Tibial artery (tissue), 4 donors: ENCODE measurements around the gene ZACN.

ENCODE experiments used
- DNase-seq, 2 donors: peaks; one replicate each; pipeline ENCODE4 v3.0.0-alpha.2; 2019
- H3K27ac ChIP-seq, 2 donors: fragments of 200-600 bp; sonication (generic) in 1 of 2; 1 replicate in 1 of 2; 2 replicates in 1 of 2; pipeline ENCODE4 v1.5.1; 2018 to 2019; ENCODE audit warnings: mild to moderate bottlenecking in 1 of 2
- H3K27me3 ChIP-seq, 2 donors: fragments of 200-600 bp; sonication (generic) in 1 of 2; one replicate each; pipeline versions ENCODE4 v1.5.1 to v1.6.0; 2016 to 2019
- H3K36me3 ChIP-seq, 3 donors: fragments of 200-600 bp; sonication (generic) in 2 of 3; one replicate each; pipeline ENCODE4 v1.5.1; 2016 to 2019; ENCODE audit warnings: mild to moderate bottlenecking in 2 of 3
- H3K4me1 ChIP-seq, 4 donors: fragments of 200-600 bp; sonication (generic) in 2 of 4; 1 replicate in 3 of 4; 2 replicates in 1 of 4; pipeline ENCODE4 v1.5.1; 2016 to 2019
- H3K4me3 ChIP-seq, 2 donors: fragments of 200-600 bp; sonication (generic) in 1 of 2; 1 replicate in 1 of 2; 2 replicates in 1 of 2; pipeline ENCODE4 v1.5.1; 2018 to 2019; ENCODE audit warnings: mild to moderate bottlenecking in 2 of 2
- H3K9me3 ChIP-seq, 3 donors: fragments of 200-600 bp; sonication (generic) in 1 of 3; one replicate each; pipeline ENCODE4 v1.5.1; 2016 to 2019
- intact Hi-C: fragments of 100-400 bp; cut with DNase I; formaldehyde crosslinking; loops from one replicate; pipeline ENCODE4 v1.15.0; 2023; ENCODE audit warnings: low total_unique reads
- TF ChIP-seq, protein P1 (sequence below), 2 experiments: fragments of 200-600 bp in 1 of 2; fragments of 450-650 bp in 1 of 2; IDR thresholded peaks; one replicate each; pipeline ENCODE4 v1.5.1; 2017 to 2019; ENCODE audit warnings: antibody characterized with exemption in 2 of 2, mild to moderate bottlenecking in 1 of 2, moderate library complexity in 1 of 2

The ZACN gene

DNA sequence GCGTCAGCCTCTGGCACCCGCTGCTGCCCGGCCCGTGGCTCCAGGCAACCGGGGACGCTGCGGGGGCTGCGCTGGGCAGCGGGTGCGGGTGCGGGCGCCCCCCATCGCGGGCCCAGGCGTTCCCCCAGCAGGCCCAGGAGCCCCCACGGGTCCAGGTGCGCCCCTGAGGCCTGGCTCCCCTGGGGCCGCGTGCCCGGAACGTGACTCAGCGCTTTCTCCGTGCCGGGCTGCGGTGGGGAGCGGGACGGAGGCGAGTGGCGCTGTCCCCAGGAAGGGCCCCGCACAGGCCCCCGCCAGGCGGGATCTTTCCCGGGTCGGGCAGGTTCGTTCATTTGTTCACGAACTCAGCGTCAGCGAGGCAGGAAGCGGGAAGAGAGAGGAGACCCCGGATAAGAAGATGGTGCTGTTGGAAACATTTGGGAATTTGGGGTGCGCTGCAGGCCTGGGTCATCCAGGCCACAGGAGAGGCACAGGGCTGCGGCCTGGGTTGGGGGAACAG, 43.0 kb downstream of the ZACN start:
- Histone ChIP-seq H3K4me3 (peak overlapping the region; percentile 39 to 55), H3K36me3 (no peaks in the 10 kb centered on the region)

DNA sequence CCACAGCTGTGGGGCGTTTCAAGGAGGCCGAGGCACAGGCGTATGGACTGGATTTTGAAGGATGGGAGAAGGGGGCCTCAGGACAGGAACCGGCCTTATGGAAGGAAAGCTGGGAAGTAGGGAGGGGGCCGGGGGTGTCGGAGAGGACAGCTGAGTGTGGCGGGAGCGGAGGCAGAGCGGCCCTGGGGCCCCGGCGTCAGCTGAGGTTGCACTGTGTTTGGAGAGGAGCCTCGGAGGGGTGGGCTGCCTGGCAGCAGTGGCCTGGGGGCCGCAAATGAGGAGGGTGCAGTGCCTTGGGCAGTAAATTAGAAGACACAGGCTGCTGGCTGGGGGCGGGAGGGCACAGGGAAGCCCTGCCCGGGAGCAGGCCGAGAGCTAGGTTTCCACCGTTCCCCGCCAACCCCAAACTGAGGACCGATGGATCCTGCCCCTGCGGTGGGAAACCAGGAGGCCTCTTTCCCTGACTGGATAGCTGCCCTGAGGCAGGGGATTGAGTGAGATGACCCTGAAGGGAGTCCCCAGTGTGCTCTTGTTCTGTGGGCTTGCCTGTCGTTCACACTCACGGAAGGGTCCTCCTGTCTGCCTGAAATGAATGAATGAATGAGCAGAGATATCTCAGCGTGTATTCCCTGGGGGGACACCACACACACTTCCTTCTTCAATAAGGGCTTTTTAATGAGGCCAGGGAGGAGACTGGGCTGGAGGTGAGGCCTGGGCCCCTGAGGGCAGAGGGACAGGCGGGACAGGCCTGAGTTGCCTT, 43.6 kb downstream of the ZACN start:
- no peaks in the 10 kb centered on the region for H3K9me3 ChIP-seq
- DNase-seq: no peak
- peaks cover 0 to 37% of the 10 kb centered on the region in 2 donors for H3K27me3 ChIP-seq
- H3K36me3 ChIP-seq: no peaks in the 10 kb centered on the region
- intact Hi-C loops: no loop called here
- peaks cover 0 to 11% (median 10%) of the 10 kb centered on the region in 4 donors for H3K4me1 ChIP-seq
- TF ChIP-seq, protein P1, sequence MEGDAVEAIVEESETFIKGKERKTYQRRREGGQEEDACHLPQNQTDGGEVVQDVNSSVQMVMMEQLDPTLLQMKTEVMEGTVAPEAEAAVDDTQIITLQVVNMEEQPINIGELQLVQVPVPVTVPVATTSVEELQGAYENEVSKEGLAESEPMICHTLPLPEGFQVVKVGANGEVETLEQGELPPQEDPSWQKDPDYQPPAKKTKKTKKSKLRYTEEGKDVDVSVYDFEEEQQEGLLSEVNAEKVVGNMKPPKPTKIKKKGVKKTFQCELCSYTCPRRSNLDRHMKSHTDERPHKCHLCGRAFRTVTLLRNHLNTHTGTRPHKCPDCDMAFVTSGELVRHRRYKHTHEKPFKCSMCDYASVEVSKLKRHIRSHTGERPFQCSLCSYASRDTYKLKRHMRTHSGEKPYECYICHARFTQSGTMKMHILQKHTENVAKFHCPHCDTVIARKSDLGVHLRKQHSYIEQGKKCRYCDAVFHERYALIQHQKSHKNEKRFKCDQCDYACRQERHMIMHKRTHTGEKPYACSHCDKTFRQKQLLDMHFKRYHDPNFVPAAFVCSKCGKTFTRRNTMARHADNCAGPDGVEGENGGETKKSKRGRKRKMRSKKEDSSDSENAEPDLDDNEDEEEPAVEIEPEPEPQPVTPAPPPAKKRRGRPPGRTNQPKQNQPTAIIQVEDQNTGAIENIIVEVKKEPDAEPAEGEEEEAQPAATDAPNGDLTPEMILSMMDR (IDR thresholded peaks at IDR 0.05): no peak
- H3K4me3 ChIP-seq: no peak overlapping the region
- H3K27ac ChIP-seq: no peak overlapping the region

More for the DNA sequence above, 43.0 kb downstream of the ZACN start:
- Histone ChIP-seq H3K27ac (peak overlapping the region; percentile 5 to 17), H3K27me3 (peaks cover 0 to 37% of the 10 kb centered on the region in 2 donors), H3K9me3 (no peaks in the 10 kb centered on the region), H3K4me1 (peaks cover 0 to 11% (median 10%) of the 10 kb centered on the region in 4 donors)
- TF ChIP-seq, protein P1 (IDR thresholded peaks at IDR 0.05): no peak
- DNase-seq: no peak
- intact Hi-C loops: loop anchor here (2.0 kb wide), 1 partner anchor 159 kb away; no protein-coding TSS in a partner anchor

DNA sequence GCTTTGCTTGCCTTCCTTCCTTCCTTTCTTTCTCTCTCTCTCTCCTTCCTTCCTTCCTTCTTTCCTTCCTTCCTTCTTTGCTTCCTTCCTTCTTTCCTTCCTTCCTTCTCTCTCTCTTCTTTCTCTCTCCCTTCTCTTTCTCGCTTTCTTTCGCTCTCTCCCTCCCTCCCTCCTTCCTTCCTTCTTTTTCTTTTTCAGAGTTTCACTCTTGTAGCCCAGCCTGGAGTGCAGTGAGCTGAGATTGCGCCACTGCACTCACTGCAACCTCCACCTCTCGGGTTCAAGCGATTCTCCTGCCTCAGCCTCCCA, 44.2 kb downstream of the ZACN start:
- Histone ChIP-seq H3K9me3 (no peaks in the 10 kb centered on the region), H3K4me3 (no peak overlapping the region), H3K27ac (no peak overlapping the region), H3K4me1 (peaks cover 0 to 11% (median 10%) of the 10 kb centered on the region in 4 donors), H3K36me3 (no peaks in the 10 kb centered on the region), H3K27me3 (peaks cover 0 to 37% of the 10 kb centered on the region in 2 donors)
- TF ChIP-seq, protein P1 (IDR thresholded peaks at IDR 0.05): no peak
- intact Hi-C loops: no loop called here
- DNase-seq: no peak

DNA sequence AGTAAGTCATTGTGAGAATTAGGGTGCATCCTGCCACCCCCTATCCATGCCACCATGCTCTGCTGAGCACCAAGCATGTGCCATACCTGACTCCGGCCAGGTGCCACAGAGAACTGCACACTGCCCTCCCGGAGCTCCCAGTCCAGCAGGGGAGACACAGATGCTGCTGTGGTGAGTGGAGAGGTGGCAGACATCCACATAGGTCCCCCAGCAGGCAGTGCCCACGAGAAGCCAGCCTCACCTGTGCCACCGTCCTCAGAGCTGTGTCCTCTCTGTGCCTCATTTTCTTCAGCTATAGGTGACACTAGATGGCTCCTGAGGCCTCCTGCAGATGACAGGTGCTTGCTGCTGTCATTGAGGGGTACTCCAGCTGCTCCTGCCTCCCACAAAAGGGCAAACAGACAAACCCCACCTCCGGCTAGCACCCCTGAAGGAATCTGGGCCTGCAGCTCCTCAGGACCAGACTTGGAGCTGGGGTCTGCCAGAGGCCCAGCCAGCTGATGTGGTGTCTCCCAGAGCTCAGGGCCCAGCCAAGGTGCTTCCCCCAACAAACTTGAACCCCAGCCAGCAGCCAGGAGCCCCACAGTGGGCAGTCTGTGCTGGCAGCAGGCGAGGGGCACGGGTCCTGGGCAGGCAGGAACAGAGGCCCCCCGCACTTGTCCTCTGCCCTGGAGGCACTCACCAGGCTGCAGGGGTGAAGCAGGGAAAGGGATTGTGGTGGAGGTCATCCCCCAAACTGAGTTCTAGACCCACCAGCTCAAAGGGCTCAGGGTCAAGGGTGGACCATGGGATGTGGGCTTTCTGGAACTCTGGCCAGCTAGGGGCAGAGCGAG, 45.0 kb downstream of the ZACN start:
- Histone ChIP-seq H3K9me3 (no peaks in the 10 kb centered on the region), H3K27me3 (peaks cover 0 to 41% of the 10 kb centered on the region in 2 donors), H3K4me3 (no peak overlapping the region), H3K27ac (no peak overlapping the region), H3K36me3 (no peaks in the 10 kb centered on the region), H3K4me1 (peaks cover 0 to 11% (median 10%) of the 10 kb centered on the region in 4 donors)
- intact Hi-C loops: no loop called here
- TF ChIP-seq, protein P1 (IDR thresholded peaks at IDR 0.05): no peak
- no peak for DNase-seq

DNA sequence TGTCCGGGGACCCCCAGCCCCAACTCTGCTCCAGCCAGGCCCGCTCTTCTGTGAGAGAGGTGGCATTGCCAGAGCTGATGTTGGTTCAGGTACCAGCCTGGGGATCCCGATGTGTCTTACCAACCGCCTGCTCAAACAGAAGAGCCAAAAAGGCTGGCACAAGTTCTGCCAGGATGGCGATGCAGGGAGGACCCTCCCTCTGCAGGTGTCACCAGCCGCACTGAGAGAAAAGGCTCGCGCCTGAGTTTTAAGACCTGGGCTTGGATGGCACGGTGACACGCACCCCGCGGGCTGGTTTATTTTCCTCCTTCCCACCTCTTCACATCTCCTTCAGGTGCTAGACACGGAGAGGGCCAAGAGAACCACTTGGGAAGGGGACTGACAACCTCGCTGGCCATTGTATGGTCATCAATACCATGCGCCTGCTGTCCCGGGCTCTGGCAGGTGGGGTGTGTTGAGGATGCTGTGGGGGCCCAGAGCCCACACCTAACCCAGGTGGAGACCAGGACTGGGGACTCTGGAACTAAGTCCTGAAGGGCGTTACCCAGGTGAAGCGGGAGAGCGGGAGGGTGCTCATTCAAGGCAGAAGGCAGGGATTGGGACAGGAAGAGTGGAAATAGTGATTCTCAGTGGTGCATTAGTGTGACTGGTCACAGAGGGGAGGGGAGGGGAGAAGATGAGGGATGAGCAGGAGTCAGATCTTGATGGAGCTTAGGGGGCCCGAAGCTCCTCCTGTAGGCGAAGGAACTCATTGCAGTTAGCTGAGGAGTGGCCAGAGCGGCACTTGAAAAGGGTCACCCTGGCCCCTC, 45.8 kb downstream of the ZACN start:
- Histone ChIP-seq H3K9me3 (no peaks in the 10 kb centered on the region), H3K4me3 (no peak overlapping the region), H3K27ac (no peak overlapping the region), H3K36me3 (no peaks in the 10 kb centered on the region), H3K4me1 (peaks cover 0 to 11% (median 10%) of the 10 kb centered on the region in 4 donors), H3K27me3 (peaks cover 0 to 36% of the 10 kb centered on the region in 2 donors)
- intact Hi-C loops: no loop called here
- no peak for DNase-seq
- TF ChIP-seq, protein P1 (IDR thresholded peaks at IDR 0.05): no peak
